ENCODE measurements around the gene UPB1. TPM values are rescaled to one million over a fixed set of nuclear protein-coding genes. Genes with fewer than 3 reads are reported as not detected.
A peak's percentile ranks its signal among the peaks of the same experiment; 100 is the strongest.

The UPB1 gene
- total RNA-seq, 3 donors from 2014 or later, result 0.16 to 0.44 (median 0.33) TPM

- H3K4me3 ChIP-seq, result no peak overlapping the region
- no peaks in the 10 kb centered on the region for H3K36me3 ChIP-seq
- peak overlapping the region; percentile 68 to 69 for H3K27ac ChIP-seq
- TF ChIP-seq CTCF (IDR thresholded peaks at IDR 0.05) (peak in 2 of 3 donors; percentile 17 to 48), POLR2AphosphoS5 (IDR thresholded peaks at IDR 0.05) (no peak), POLR2A (IDR thresholded peaks at IDR 0.05) (no peak)
- H3K4me1 ChIP-seq, result peaks cover 2 to 6% of the 10 kb centered on the region in 2 donors
- no peaks in the 10 kb centered on the region for H3K27me3 ChIP-seq
- intact Hi-C loops (cut with DNase I; ENCODE audit: low total_unique reads), result no loop called here
- H3K9me3 ChIP-seq, result no peaks in the 10 kb centered on the region
- DNase-seq (ENCODE audit: low spot score in 2 of 2), result peak; percentile 60 to 78
Observed at GRCh38 chr22:24542641-24543040, 47.5 kb downstream of the UPB1 start.

GRCh38 chr22:24543185-24543601, 48.1 kb downstream of the UPB1 start:
- Histone ChIP-seq H3K27me3 (no peaks in the 10 kb centered on the region), H3K4me3 (no peak overlapping the region), H3K36me3 (no peaks in the 10 kb centered on the region), H3K9me3 (no peaks in the 10 kb centered on the region), H3K27ac (peak overlapping the region; percentile 68 to 69), H3K4me1 (peaks cover 2 to 6% of the 10 kb centered on the region in 2 donors)
- no peak for DNase-seq (ENCODE audit: low spot score in 2 of 2)
- intact Hi-C loops (cut with DNase I; ENCODE audit: low total_unique reads), result no loop called here
- TF ChIP-seq CTCF (IDR thresholded peaks at IDR 0.05), result no peak
- TF ChIP-seq POLR2AphosphoS5 (IDR thresholded peaks at IDR 0.05), result no peak
- no peak for TF ChIP-seq POLR2A (IDR thresholded peaks at IDR 0.05)

- TF ChIP-seq POLR2A (IDR thresholded peaks at IDR 0.05) (no peak), CTCF (IDR thresholded peaks at IDR 0.05) (no peak), POLR2AphosphoS5 (IDR thresholded peaks at IDR 0.05) (no peak)
- intact Hi-C loops (cut with DNase I; ENCODE audit: low total_unique reads), result no loop called here
- Histone ChIP-seq H3K27ac (peak overlapping the region; percentile 68 to 69), H3K4me3 (no peak overlapping the region), H3K4me1 (peaks cover 2 to 6% of the 10 kb centered on the region in 2 donors), H3K9me3 (no peaks in the 10 kb centered on the region), H3K36me3 (no peaks in the 10 kb centered on the region), H3K27me3 (no peaks in the 10 kb centered on the region)
- DNase-seq (ENCODE audit: low spot score in 2 of 2), result no peak
Observed at GRCh38 chr22:24543679-24544243, 48.6 kb downstream of the UPB1 start.

GRCh38 chr22:24548812-24549211, 53.7 kb downstream of the UPB1 start:
- Histone ChIP-seq H3K9me3 (no peaks in the 10 kb centered on the region), H3K4me3 (no peak overlapping the region), H3K4me1 (peaks cover 0 to 6% of the 10 kb centered on the region in 2 donors), H3K27me3 (no peaks in the 10 kb centered on the region), H3K36me3 (no peaks in the 10 kb centered on the region), H3K27ac (no peak overlapping the region)
- TF ChIP-seq CTCF (IDR thresholded peaks at IDR 0.05) (no peak), POLR2A (IDR thresholded peaks at IDR 0.05) (no peak), POLR2AphosphoS5 (IDR thresholded peaks at IDR 0.05) (no peak)
- no peak for DNase-seq (ENCODE audit: low spot score in 2 of 2)
- intact Hi-C loops (cut with DNase I; ENCODE audit: low total_unique reads), result no loop called here

GRCh38 chr22:24550028-24550901, 55.1 kb downstream of the UPB1 start:
- H3K36me3 ChIP-seq, result no peaks in the 10 kb centered on the region
- H3K4me1 ChIP-seq, result peaks cover 0 to 10% of the 10 kb centered on the region in 2 donors
- DNase-seq (ENCODE audit: low spot score in 2 of 2), result no peak
- intact Hi-C loops (cut with DNase I; ENCODE audit: low total_unique reads), result no loop called here
- H3K27me3 ChIP-seq, result no peaks in the 10 kb centered on the region
- no peaks in the 10 kb centered on the region for H3K9me3 ChIP-seq
- TF ChIP-seq CTCF (IDR thresholded peaks at IDR 0.05), result no peak
- TF ChIP-seq POLR2AphosphoS5 (IDR thresholded peaks at IDR 0.05), result no peak
- TF ChIP-seq POLR2A (IDR thresholded peaks at IDR 0.05), result no peak
- H3K4me3 ChIP-seq, result no peak overlapping the region
- H3K27ac ChIP-seq, result no peak overlapping the region

All from breast epithelium (tissue), 4 donors.